Cardiac muscle cell (in vitro differentiated cells and primary cell): ENCODE results near the gene ESPNL. TPM values are rescaled to one million over a fixed set of nuclear protein-coding genes. Genes with fewer than 3 reads are reported as not detected.
"Not testable (repeated sequence)": the region's sequence is repeated elsewhere in the genome, so short reads cannot be mapped to it uniquely, and the experiment has no call there.

Experiments
- DNase-seq, 2 donors: peaks; one replicate each; pipeline versions ENCODE4 v3.0.0 to v3.0.0-alpha.2; 2010 to 2017; ENCODE audit warnings: low read depth in 1 of 2, low spot score in 1 of 2
- H3K27ac ChIP-seq: fragments of 200-600 bp; sonication (generic); 2 replicates; pipeline ENCODE4 v1.5.1; 2016
- H3K27me3 ChIP-seq: fragments of 200-600 bp; sonication (generic); 2 replicates; pipeline ENCODE4 v1.6.0; 2016; ENCODE audit warnings: control low read depth
- H3K36me3 ChIP-seq: fragments of 200-600 bp; sonication (generic); 2 replicates; pipeline ENCODE4 v1.5.1; 2016; ENCODE audit warnings: control low read depth
- H3K4me1 ChIP-seq: fragments of 200-600 bp; sonication (generic); 2 replicates; pipeline ENCODE4 v1.8.1; 2017; ENCODE audit warnings: low read depth, mild to moderate bottlenecking, mixed run types
- H3K4me3 ChIP-seq: fragments of 200-600 bp; sonication (generic); 2 replicates; pipeline ENCODE4 v1.5.1; 2016; ENCODE audit warnings: mild to moderate bottlenecking
- H3K9me3 ChIP-seq: fragments of 200-600 bp; sonication (generic); 2 replicates; pipeline ENCODE4 v1.5.1; 2017; ENCODE audit warnings: low read depth, mild to moderate bottlenecking, control low read depth
- polyA plus RNA-seq: library from polyadenylated mRNA; unstranded; fragments of >200 nt; fragmentation: Nextera tagmentation; extraction: Ambion mirVana; gene quantifications from 2 replicates; pipeline ENCODE4 v1.2.1, GENCODE V29; 2016
- total RNA-seq: library from RNA; depleted of rRNA; stranded (reverse); fragments of >200 nt; gene quantifications from 2 replicates; pipeline ENCODE4 v1.2.3, GENCODE V29; 2016
- TF ChIP-seq, protein P1 (sequence below): IDR thresholded peaks from 2 replicates; pipeline ENCODE4 v1.5.1; 2012; ENCODE audit warnings: low read depth, mild to moderate bottlenecking, low read length

The ESPNL gene
- total and polyA plus RNA-seq, 2 experiments from 2014 or later = 5.3 to 8.5 TPM

DNA sequence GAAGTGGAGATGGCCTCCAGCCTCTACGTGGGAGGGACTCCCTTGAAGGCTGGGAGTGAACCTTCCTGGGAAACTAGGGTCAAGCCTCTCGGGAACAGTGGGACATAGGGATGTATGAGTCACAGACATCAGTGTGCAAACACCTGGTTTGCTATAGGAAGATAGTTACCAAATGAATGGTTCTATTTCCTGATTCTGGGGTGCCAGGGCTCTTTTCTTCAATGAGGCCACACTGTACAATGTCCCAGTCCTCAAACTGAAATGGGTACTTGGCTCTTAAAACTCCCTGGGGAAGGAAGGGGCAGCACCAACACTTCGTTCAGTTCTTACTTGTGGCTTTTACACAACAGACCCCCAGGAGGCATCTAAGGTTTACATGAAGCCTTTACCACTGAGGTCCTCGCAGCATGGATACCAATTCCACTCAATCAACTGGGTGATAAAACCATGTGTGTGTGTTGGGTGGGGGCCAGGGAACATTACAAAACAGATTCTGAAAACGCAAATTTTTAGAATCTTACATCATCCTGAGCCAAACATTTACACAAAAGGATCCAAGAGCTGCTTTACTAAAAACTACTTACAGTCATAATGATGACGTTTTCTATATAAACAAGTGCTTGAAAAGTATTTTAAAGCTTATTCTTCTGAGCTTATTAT, 69.0 kb downstream of the ESPNL start:
- H3K36me3 ChIP-seq = peaks cover 33% of the 10 kb centered on the region
- TF ChIP-seq, protein P1, sequence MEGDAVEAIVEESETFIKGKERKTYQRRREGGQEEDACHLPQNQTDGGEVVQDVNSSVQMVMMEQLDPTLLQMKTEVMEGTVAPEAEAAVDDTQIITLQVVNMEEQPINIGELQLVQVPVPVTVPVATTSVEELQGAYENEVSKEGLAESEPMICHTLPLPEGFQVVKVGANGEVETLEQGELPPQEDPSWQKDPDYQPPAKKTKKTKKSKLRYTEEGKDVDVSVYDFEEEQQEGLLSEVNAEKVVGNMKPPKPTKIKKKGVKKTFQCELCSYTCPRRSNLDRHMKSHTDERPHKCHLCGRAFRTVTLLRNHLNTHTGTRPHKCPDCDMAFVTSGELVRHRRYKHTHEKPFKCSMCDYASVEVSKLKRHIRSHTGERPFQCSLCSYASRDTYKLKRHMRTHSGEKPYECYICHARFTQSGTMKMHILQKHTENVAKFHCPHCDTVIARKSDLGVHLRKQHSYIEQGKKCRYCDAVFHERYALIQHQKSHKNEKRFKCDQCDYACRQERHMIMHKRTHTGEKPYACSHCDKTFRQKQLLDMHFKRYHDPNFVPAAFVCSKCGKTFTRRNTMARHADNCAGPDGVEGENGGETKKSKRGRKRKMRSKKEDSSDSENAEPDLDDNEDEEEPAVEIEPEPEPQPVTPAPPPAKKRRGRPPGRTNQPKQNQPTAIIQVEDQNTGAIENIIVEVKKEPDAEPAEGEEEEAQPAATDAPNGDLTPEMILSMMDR = no peak
- H3K9me3 ChIP-seq = no peaks in the 10 kb centered on the region
- no peak overlapping the region for H3K4me3 ChIP-seq
- peak in 1 of 2 donors; percentile 95 for DNase-seq
- no peak overlapping the region for H3K27ac ChIP-seq
- peaks cover 14% of the 10 kb centered on the region for H3K27me3 ChIP-seq
- H3K4me1 ChIP-seq = no peaks in the 10 kb centered on the region

DNA sequence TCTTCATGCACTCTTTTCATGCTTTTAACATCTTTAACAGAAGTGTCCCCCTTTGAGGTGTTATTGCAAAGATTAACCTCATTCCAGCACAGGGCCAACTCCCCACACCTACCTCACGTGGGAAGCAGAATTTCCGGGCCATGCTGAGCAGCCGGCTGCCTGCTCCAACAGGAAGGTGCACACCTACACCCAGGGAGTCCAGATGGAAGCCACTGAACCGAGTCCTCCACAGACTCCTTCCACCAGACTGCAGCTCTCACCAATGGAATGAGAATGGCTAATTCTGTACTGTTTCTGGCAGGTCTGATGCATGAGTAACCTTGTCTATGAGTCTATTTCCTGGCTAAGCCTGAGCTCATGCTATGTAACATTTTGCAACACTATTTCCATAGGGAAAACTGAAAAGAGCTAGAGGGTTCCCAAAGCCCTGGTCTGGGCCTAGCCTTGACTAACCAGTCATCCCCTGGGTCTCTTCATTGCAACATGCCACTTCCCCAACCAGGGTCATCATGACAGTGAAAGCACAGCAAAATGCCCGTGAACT, 69.6 kb downstream of the ESPNL start:
- peaks cover 8% of the 10 kb centered on the region for H3K27me3 ChIP-seq
- H3K9me3 ChIP-seq = no peaks in the 10 kb centered on the region
- H3K4me3 ChIP-seq = no peak overlapping the region
- H3K36me3 ChIP-seq = peaks cover 39% of the 10 kb centered on the region
- TF ChIP-seq, protein P1 = no peak
- peak in 1 of 2 donors; percentile 97 for DNase-seq
- no peaks in the 10 kb centered on the region for H3K4me1 ChIP-seq
- H3K27ac ChIP-seq = no peak overlapping the region

DNA sequence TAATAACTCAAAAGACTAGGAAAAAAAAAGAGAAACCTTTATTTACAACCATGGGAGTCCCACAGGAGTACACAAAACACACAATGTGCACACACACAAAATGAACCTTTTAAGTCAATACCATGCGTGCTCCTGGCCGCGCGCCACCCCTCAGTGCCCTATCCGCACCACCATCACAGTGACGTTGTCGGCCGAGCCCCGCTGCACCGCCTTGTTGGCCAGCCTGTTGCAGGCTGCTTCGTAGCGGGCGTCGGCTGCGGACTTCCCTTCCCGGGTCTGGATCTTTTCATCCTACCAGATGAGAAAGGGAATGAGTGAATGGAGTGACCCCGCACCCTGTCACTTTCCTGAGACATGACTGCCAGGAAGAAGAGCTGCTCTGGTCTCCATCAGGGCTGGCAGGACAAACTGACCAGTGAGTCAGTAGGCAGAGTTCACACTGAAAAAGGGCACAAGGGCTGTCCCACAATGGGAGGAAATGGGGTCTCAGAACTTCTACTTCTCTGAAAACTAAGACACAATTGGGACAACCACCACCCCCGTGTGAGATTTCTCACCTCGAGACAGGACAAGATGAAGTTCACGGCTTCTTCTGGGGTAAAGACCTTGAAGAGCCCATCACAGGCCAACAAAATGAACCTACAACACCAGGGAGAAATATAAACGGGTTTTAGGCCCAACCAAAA, 70.4 kb downstream of the ESPNL start:
- Histone ChIP-seq H3K27ac (no peak overlapping the region), H3K4me1 (no peaks in the 10 kb centered on the region), H3K4me3 (no peak overlapping the region), H3K27me3 (peaks cover under 1% of the 10 kb centered on the region), H3K36me3 (peaks cover 39% of the 10 kb centered on the region), H3K9me3 (no peaks in the 10 kb centered on the region)
- DNase-seq = no peak
- TF ChIP-seq, protein P1 = no peak

DNA sequence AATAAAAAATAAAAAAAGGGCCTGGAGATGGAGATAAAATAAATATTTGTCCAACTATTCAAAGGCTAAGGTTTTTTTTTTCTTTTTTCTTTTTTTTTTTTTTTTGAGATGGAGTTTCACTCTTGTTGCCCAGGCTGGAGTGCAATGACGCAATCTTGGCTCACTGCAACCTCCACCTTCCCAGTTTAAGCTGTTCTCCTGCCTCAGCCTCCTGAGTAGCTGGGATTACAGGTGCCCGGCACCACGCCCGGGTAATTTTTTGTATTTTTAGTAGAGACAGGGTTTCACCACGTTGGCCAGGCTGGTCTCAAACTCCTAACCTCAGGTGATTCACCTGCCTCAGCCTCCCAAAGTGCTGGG, 70.9 kb downstream of the ESPNL start:
- H3K4me3 ChIP-seq = not testable (repeated sequence)
- H3K36me3 ChIP-seq = peaks cover 39% of the 10 kb centered on the region

DNA sequence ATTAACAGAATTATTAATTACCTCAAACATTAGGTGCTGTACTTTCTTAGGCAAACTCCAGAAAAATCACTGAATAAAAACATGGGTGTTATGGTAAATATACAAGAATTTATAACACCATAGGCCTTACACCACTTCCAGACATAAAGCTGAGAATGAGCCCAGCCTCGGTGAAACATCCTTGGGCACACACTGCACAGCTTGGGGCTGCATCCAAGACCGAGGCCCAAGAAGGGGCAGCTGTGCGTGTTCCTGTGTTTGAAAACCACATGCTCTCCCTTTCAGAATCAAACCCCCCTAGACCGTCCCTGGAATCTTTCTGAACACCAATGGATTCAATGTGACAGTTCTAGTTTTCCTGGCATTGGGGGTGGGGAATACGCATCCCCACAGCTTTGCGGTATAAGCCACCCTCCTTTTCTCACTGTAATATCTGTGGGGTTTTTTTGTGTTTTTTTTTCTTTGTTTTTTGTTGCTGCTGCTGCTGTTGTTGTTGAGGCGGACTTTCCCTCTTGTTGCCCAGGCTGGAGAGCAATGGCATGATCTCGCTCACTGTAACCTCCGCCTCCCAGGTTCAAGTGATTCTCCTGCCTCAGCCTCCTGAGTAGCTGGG, 71.5 kb downstream of the ESPNL start:
- no peaks in the 10 kb centered on the region for H3K4me1 ChIP-seq
- H3K9me3 ChIP-seq = no peaks in the 10 kb centered on the region
- no peak overlapping the region for H3K27ac ChIP-seq
- H3K27me3 ChIP-seq = no peaks in the 10 kb centered on the region
- DNase-seq = no peak
- no peak overlapping the region for H3K4me3 ChIP-seq
- peaks cover 39% of the 10 kb centered on the region for H3K36me3 ChIP-seq
- TF ChIP-seq, protein P1 = no peak

More for the DNA sequence above, 70.9 kb downstream of the ESPNL start:
- not testable (repeated sequence) for H3K27ac ChIP-seq, DNase-seq, H3K27me3 ChIP-seq, H3K9me3 ChIP-seq, H3K4me1 ChIP-seq

DNA sequence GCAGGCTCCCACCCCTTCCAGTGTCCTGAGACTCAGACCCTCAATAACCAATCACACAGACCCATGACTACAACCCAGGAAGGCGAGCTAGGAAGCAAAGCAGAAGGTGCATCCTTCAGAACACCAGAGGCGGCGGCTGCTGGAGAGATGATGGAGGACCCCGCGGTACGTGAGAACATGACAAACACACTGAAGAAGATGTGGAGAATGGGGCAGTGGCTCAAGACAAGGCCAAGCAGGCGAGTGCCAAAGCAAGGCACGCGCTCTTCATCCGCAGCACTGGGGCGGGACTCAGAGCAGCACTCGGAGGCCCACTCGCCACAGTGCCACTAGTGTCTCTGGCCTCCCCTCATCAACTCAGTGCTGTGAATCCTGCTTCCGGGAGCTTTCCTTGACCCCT, 72.3 kb downstream of the ESPNL start:
- Histone ChIP-seq H3K4me1 (no peaks in the 10 kb centered on the region), H3K27me3 (no peaks in the 10 kb centered on the region), H3K36me3 (peaks cover 43% of the 10 kb centered on the region), H3K9me3 (no peaks in the 10 kb centered on the region), H3K27ac (no peak overlapping the region), H3K4me3 (no peak overlapping the region)
- TF ChIP-seq, protein P1 = no peak
- DNase-seq = no peak
